GM12878 (cell line): ENCODE results near the gene UNC5CL. TPM values are rescaled to one million over a fixed set of nuclear protein-coding genes. Genes with fewer than 3 reads are reported as not detected.

ENCODE experiments used
- ATAC-seq: fragments of 200-7000 bp; cut with Tn5 transposase; 3 replicates; pipeline ENCODE4 v1.9.1; 2020; ENCODE audit warnings: mild to moderate bottlenecking, moderate library complexity
- BruUV-seq: library from RNA; stranded (reverse); fragments of 400-500 nt; replicated peaks from 2 replicates; lab custom pipeline; 2021; lab: Mats Ljungman, UMichigan
- CTCF ChIA-PET: fragments of 300-600 bp; sonication (Branson Sonifier 250); formaldehyde crosslinking; extraction: SDS; loops from one replicate; lab custom pipeline; 2021; ENCODE audit warnings: inconsistent platforms; lab: Yijun Ruan, JAX
- POLR2A ChIA-PET: fragments of 350-600 bp; formaldehyde crosslinking; extraction: SDS; loops from one replicate; lab custom pipeline; 2021; ENCODE audit warnings: inconsistent platforms; lab: Charles Lee
- RAD21 ChIA-PET: fragments of 300-600 bp; sonication (Branson Sonifier 250); formaldehyde crosslinking; loops from one replicate; lab custom pipeline; 2023; ENCODE audit warnings: antibody characterized with exemption; ENCODE audit not compliant: unreplicated experiment; lab: Charles Lee
- SMC1A ChIA-PET: fragments of 300-600 bp; sonication (Branson Sonifier 250); formaldehyde crosslinking; loops from one replicate; lab custom pipeline; 2023; ENCODE audit not compliant: unreplicated experiment, uncharacterized antibody; lab: Charles Lee
- DNase-seq: peaks from one replicate; pipeline ENCODE4 v3.0.0-alpha.2; 2011; ENCODE audit warnings: low read depth, low spot score
- FAIRE-seq: peaks from 3 replicates; lab custom pipeline; 2011; peaks lifted over from hg19 to GRCh38; lab: Jason Lieb, UNC
- H2AFZ ChIP-seq: 2 replicates; pipeline ENCODE4 v1.6.0; 2011; ENCODE audit warnings: low read depth, low read length, control low read depth; ENCODE audit not compliant: control insufficient read depth
- H3K27ac ChIP-seq: 2 replicates; pipeline ENCODE4 v1.5.1; 2011; ENCODE audit warnings: control low read depth; ENCODE audit not compliant: control insufficient read depth, insufficient read depth
- H3K27me3 ChIP-seq, 2 experiments: replicated peaks in 1 of 2; 2 replicates each; pipeline versions ENCODE4 v1.6.0 to v1.6.1; 2011; ENCODE audit warnings: low read length in 1 of 2; ENCODE audit not compliant: control insufficient read depth in 2 of 2, insufficient read depth in 2 of 2
- H3K36me3 ChIP-seq, 2 experiments: 2 replicates each; pipeline ENCODE4 v1.5.1; 2011; ENCODE audit warnings: low read length in 1 of 2; ENCODE audit not compliant: control insufficient read depth in 2 of 2, insufficient read depth in 2 of 2
- H3K4me1 ChIP-seq: 2 replicates; pipeline ENCODE4 v1.6.1; 2011; ENCODE audit warnings: mild to moderate bottlenecking, low read length, moderate library complexity, mixed read lengths; ENCODE audit not compliant: control insufficient read depth, insufficient read depth
- H3K4me2 ChIP-seq: 2 replicates; pipeline ENCODE4 v1.6.0; 2011; ENCODE audit warnings: control low read depth; ENCODE audit not compliant: control insufficient read depth, insufficient read depth
- H3K4me3 ChIP-seq: fragments of 200-600 bp; sonication (generic); 2 replicates; pipeline ENCODE4 v1.5.1; 2016
- H3K79me2 ChIP-seq: 2 replicates; pipeline ENCODE4 v1.6.0; 2011; ENCODE audit warnings: low read length; ENCODE audit not compliant: control insufficient read depth, insufficient read depth
- H3K9ac ChIP-seq: 2 replicates; pipeline ENCODE4 v1.8.0; 2011; ENCODE audit warnings: low read length, control low read depth, mixed read lengths; ENCODE audit not compliant: control insufficient read depth, insufficient read depth
- H3K9me3 ChIP-seq: replicated peaks from 3 replicates; pipeline ENCODE4 v1.5.1; 2011; ENCODE audit warnings: mild to moderate bottlenecking, low read length; ENCODE audit not compliant: control insufficient read depth, insufficient read depth
- H4K20me1 ChIP-seq: 2 replicates; pipeline ENCODE4 v1.6.0; 2011; ENCODE audit not compliant: control insufficient read depth, insufficient read depth
- CBX5 ChIP-seq: sonication (generic); IDR thresholded peaks from 2 replicates; pipeline ENCODE4 v1.6.1; 2016; ENCODE audit warnings: low read depth, moderate library complexity, mild to moderate bottlenecking, inconsistent platforms
- EZH2 ChIP-seq: IDR thresholded peaks from 2 replicates; pipeline ENCODE4 v1.6.1; 2012; ENCODE audit warnings: low read depth, mild to moderate bottlenecking, control low read depth, inconsistent platforms, low read length, borderline replicate concordance; ENCODE audit not compliant: control insufficient read depth
- MTA2 ChIP-seq: fragments of 450-650 bp; IDR thresholded peaks from 2 replicates; pipeline ENCODE4 v1.6.1; 2016; ENCODE audit warnings: low read depth, mild to moderate bottlenecking, moderate library complexity
- PAX5 ChIP-seq: IDR thresholded peaks from 2 replicates; pipeline ENCODE4 v1.6.1; 2011; ENCODE audit warnings: low read depth, low read length, borderline replicate concordance
- POU2F2 ChIP-seq: IDR thresholded peaks from 3 replicates; pipeline ENCODE4 v1.6.1; 2011; ENCODE audit warnings: low read depth, mild to moderate bottlenecking, low read length, borderline replicate concordance
- SMAD1 ChIP-seq: fragments of 450-650 bp; IDR thresholded peaks from 2 replicates; pipeline ENCODE4 v1.6.1; 2018; ENCODE audit warnings: mild to moderate bottlenecking, low read depth; ENCODE audit not compliant: partially characterized antibody
- SMAD5 ChIP-seq: IDR thresholded peaks from 2 replicates; pipeline ENCODE4 v1.6.1; 2016; ENCODE audit warnings: antibody characterized with exemption, low read depth
- ZNF217 ChIP-seq: fragments of 450-650 bp; IDR thresholded peaks from 2 replicates; pipeline ENCODE4 v1.6.1; 2017; ENCODE audit warnings: antibody characterized with exemption, mild to moderate bottlenecking
- ZNF24 ChIP-seq: fragments of 450-650 bp; IDR thresholded peaks from 2 replicates; pipeline ENCODE4 v1.6.1; 2017; ENCODE audit warnings: antibody characterized with exemption, mild to moderate bottlenecking
- ZNF384 ChIP-seq: IDR thresholded peaks from 2 replicates; pipeline ENCODE4 v1.6.1; 2012; ENCODE audit warnings: low read depth, mild to moderate bottlenecking, low read length, improper control_type of control experiment, borderline replicate concordance
- WGBS: methylation state at CpG from one replicate; pipeline ENCODE4 v1.1.6; 2016; ENCODE audit warnings: low lambda C conversion rate; ENCODE audit not compliant: insufficient replicate concordance, insufficient coverage; ENCODE audit errors: missing lambda C conversion rate; 5-methylcytosine and 5-hydroxymethylcytosine counted together
- in situ Hi-C: fragments of 300-500 bp; cut with MboI; formaldehyde crosslinking; loops from 9 replicates; pipeline ENCODE4 v1.14.3; 2018; ENCODE audit warnings: mixed read lengths
- intact Hi-C: fragments of 100-400 bp; cut with micrococcal nuclease; formaldehyde crosslinking; loops from one replicate; pipeline ENCODE4 v1.14.2; 2022; ENCODE audit not compliant: unreplicated experiment
- polyA plus RNA-seq, 11 experiments: library from polyadenylated mRNA; depleted of rRNA in 4 of 11; unstranded in 6 of 11; stranded (reverse) in 5 of 11; fragments of >200 nt; fragmentation: Nextera tagmentation in 4 of 11; fragmentation: Illumina TruSeq in 1 of 11; extraction: Ambion mirVana in 4 of 11; extraction: Trizol in 1 of 11; gene quantifications; 1 replicate in 1 of 11; 2 replicates in 10 of 11; pipeline versions ENCODE4 v1.2.1 to v1.2.3, GENCODE V29; 2011 to 2016; ENCODE audit warnings: inconsistent platforms in 2 of 11, missing spikeins in 2 of 11, low read depth in 1 of 11
- total RNA-seq, 4 experiments: library from RNA; depleted of rRNA in 3 of 4; stranded (reverse); fragments of >200 nt in 3 of 4; fragmentation: Illumina TruSeq in 1 of 4; extraction: Trizol in 1 of 4; gene quantifications; 2 replicates each; pipeline versions ENCODE4 v1.2.1 to v1.2.3, GENCODE V29; 2013 to 2021
- TF ChIP-seq, protein P1 (sequence below), 3 experiments: IDR thresholded peaks in 2 of 3; conservative IDR thresholded peaks in 1 of 3; 2 replicates each; pipeline ENCODE4 v1.5.1; 2011; ENCODE audit warnings: low read depth in 3 of 3, low read length in 3 of 3, mild to moderate bottlenecking in 3 of 3, control low read depth in 2 of 3, moderate library complexity in 2 of 3, inconsistent platforms in 1 of 3, mixed read lengths in 1 of 3; ENCODE audit not compliant: control insufficient read depth in 2 of 3, insufficient read depth in 1 of 3; ENCODE audit errors: extremely low read depth in 1 of 3
- TF ChIP-seq, protein P2 (sequence below): IDR thresholded peaks from 2 replicates; pipeline ENCODE4 v1.6.1; 2011; ENCODE audit warnings: low read depth, mild to moderate bottlenecking, low read length, moderate library complexity, borderline replicate concordance; ENCODE audit errors: extremely low read depth
- TF ChIP-seq, protein P3 (sequence below): fragments of 450-650 bp; IDR thresholded peaks from 2 replicates; pipeline ENCODE4 v1.6.1; 2014; ENCODE audit warnings: mild to moderate bottlenecking

The UNC5CL gene
- total and polyA plus RNA-seq, 10 of the 15 experiments (the other 5 are each of a cell fraction or from before 2014, with no cell fraction given), result 0.11 to 1.2 (median 0.46) TPM; not detected in 1

DNA sequence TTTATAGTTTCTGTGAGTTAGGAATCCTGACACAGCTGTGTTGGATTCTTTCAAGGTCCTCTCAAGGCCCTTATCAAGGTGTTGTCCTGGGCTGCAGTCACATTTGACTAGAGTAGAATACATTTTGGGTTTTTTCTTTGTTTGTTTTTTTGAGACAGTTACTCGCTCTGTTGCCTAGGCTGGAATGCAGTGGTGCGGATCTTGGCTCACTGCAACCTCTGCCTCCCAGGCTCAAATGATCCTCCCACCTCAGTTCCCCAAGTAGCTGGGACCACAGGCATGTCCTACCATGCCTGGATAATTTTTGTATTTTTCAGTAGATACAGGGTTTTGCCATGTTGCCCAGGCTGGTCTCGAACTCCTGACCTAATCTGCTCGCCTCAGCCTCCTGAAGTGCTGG lies 49.4 kb upstream of the UNC5CL start:
- ChIA-PET POLR2A (interaction anchor here (0.6 kb wide), 1 partner anchor 336 kb away, joined by 3 read pairs; no protein-coding TSS in a partner anchor), CTCF (interaction anchor here (1.1 to 2.4 kb wide), 3 partner anchors 11 to 94 kb away, joined by 3 to 13 read pairs (median 5); no protein-coding TSS in a partner anchor), RAD21 (no interaction called here), SMC1A (interaction anchor here (1.5 kb wide), 1 partner anchor 10 kb away, joined by 4 read pairs; no protein-coding TSS in a partner anchor)
- Histone ChIP-seq H3K27me3 (no peaks in the 10 kb centered on the region), H3K79me2 (no peaks in the 10 kb centered on the region), H3K4me2 (no peak overlapping the region), H2AFZ (no peak overlapping the region), H3K36me3 (peaks cover 5 to 24% of the 10 kb centered on the region in 2 experiments), H4K20me1 (no peaks in the 10 kb centered on the region), H3K27ac (no peak overlapping the region), H3K9me3 (no peaks in the 10 kb centered on the region), H3K4me3 (no peak overlapping the region), H3K9ac (no peak overlapping the region), H3K4me1 (no peaks in the 10 kb centered on the region)
- ATAC-seq, result no peak
- DNase-seq, result no peak
- no peak for TF ChIP-seq PAX5
- TF ChIP-seq, protein P1, sequence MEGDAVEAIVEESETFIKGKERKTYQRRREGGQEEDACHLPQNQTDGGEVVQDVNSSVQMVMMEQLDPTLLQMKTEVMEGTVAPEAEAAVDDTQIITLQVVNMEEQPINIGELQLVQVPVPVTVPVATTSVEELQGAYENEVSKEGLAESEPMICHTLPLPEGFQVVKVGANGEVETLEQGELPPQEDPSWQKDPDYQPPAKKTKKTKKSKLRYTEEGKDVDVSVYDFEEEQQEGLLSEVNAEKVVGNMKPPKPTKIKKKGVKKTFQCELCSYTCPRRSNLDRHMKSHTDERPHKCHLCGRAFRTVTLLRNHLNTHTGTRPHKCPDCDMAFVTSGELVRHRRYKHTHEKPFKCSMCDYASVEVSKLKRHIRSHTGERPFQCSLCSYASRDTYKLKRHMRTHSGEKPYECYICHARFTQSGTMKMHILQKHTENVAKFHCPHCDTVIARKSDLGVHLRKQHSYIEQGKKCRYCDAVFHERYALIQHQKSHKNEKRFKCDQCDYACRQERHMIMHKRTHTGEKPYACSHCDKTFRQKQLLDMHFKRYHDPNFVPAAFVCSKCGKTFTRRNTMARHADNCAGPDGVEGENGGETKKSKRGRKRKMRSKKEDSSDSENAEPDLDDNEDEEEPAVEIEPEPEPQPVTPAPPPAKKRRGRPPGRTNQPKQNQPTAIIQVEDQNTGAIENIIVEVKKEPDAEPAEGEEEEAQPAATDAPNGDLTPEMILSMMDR (IDR thresholded peaks at IDR 0.05 in 2 of 3, conservative IDR thresholded peaks at IDR 0.05 in 1 of 3; ENCODE audit: control insufficient read depth in 2 of 3, extremely low read depth in 1 of 3, insufficient read depth in 1 of 3, low read depth in 3 of 3, low read length in 3 of 3), result no peak
- no peak for TF ChIP-seq POU2F2
- TF ChIP-seq, protein P2, sequence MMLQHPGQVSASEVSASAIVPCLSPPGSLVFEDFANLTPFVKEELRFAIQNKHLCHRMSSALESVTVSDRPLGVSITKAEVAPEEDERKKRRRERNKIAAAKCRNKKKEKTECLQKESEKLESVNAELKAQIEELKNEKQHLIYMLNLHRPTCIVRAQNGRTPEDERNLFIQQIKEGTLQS, result no peak
- TF ChIP-seq EZH2, result no peak
- no peak for TF ChIP-seq ZNF217
- TF ChIP-seq CBX5, result no peak
- TF ChIP-seq, protein P3, sequence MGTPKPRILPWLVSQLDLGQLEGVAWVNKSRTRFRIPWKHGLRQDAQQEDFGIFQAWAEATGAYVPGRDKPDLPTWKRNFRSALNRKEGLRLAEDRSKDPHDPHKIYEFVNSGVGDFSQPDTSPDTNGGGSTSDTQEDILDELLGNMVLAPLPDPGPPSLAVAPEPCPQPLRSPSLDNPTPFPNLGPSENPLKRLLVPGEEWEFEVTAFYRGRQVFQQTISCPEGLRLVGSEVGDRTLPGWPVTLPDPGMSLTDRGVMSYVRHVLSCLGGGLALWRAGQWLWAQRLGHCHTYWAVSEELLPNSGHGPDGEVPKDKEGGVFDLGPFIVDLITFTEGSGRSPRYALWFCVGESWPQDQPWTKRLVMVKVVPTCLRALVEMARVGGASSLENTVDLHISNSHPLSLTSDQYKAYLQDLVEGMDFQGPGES, result no peak
- TF ChIP-seq SMAD5, result no peak
- TF ChIP-seq ZNF384, result no peak
- no peak for TF ChIP-seq MTA2
- no peak for TF ChIP-seq ZNF24
- no peak for TF ChIP-seq SMAD1
- no TSS peak for BruUV-seq
- WGBS, result 98% methylated on average over 4 of the region's 4 CpGs
- intact Hi-C loops, result no loop called here
- in situ Hi-C loops, result no loop called here
- FAIRE-seq, result no peak
